MM.1S (cell line): ENCODE data around the gene MXRA5.
"Not testable (repeated sequence)": the region's sequence is repeated elsewhere in the genome, so short reads cannot be mapped to it uniquely, and the experiment has no call there.

ENCODE experiments used
- DNase-seq: peaks from one replicate; pipeline ENCODE4 v3.0.0-alpha.2; 2015
- H2AFZ ChIP-seq: fragments of 300-600 bp; sonication (generic); 2 replicates; pipeline ENCODE4 v1.6.0; 2016; ENCODE audit warnings: antibody characterized with exemption, low read length
- H3F3A ChIP-seq: fragments of 300-600 bp; sonication (generic); 2 replicates; pipeline ENCODE4 v1.6.1; 2016; ENCODE audit warnings: mild to moderate bottlenecking, antibody characterized with exemption, low read length, moderate library complexity, mixed read lengths; ENCODE audit not compliant: insufficient read depth
- H3K27ac ChIP-seq: fragments of 300-600 bp; sonication (generic); 2 replicates; pipeline ENCODE4 v1.5.1; 2016; ENCODE audit warnings: mild to moderate bottlenecking, low read length
- H3K27me3 ChIP-seq: fragments of 300-600 bp; sonication (generic); replicated peaks from 2 replicates; pipeline ENCODE4 v1.6.0; 2016; ENCODE audit warnings: low read length; ENCODE audit not compliant: insufficient read depth
- H3K36me3 ChIP-seq: fragments of 300-600 bp; sonication (generic); replicated peaks from 2 replicates; pipeline ENCODE4 v1.6.1; 2016; ENCODE audit warnings: mild to moderate bottlenecking, low read length, mixed read lengths; ENCODE audit not compliant: insufficient read depth
- H3K4me1 ChIP-seq: fragments of 300-600 bp; sonication (generic); 2 replicates; pipeline ENCODE4 v1.6.1; 2016; ENCODE audit warnings: low read length, mixed read lengths
- H3K4me2 ChIP-seq: fragments of 300-600 bp; sonication (generic); 2 replicates; pipeline ENCODE4 v1.6.0; 2016; ENCODE audit warnings: low read depth, low read length
- H3K4me3 ChIP-seq: fragments of 300-600 bp; sonication (generic); 2 replicates; pipeline ENCODE4 v1.5.1; 2016; ENCODE audit warnings: low read length, mixed read lengths
- H3K79me2 ChIP-seq: fragments of 300-600 bp; sonication (generic); 2 replicates; pipeline ENCODE4 v1.6.1; 2016; ENCODE audit warnings: mixed run types, low read length, mixed read lengths
- H3K9ac ChIP-seq: fragments of 300-600 bp; sonication (generic); 2 replicates; pipeline ENCODE4 v1.6.1; 2016; ENCODE audit warnings: low read length, mixed read lengths
- H3K9me2 ChIP-seq: fragments of 300-600 bp; sonication (generic); replicated peaks from 2 replicates; pipeline ENCODE4 v1.6.1; 2016; ENCODE audit warnings: mild to moderate bottlenecking, low read length, mixed read lengths; ENCODE audit not compliant: insufficient read depth
- H3K9me3 ChIP-seq: fragments of 300-600 bp; sonication (generic); replicated peaks from 2 replicates; pipeline ENCODE4 v1.6.1; 2016; ENCODE audit warnings: mild to moderate bottlenecking, low read length, mixed read lengths; ENCODE audit not compliant: insufficient read depth
- H4K20me1 ChIP-seq: fragments of 300-600 bp; sonication (generic); 2 replicates; pipeline ENCODE4 v1.6.1; 2016; ENCODE audit warnings: mild to moderate bottlenecking, low read length, moderate library complexity, mixed read lengths; ENCODE audit not compliant: insufficient read depth
- CTCF ChIP-seq: fragments of 300-600 bp; sonication (generic); IDR thresholded peaks from 2 replicates; pipeline ENCODE4 v1.5.1; 2016; ENCODE audit warnings: antibody characterized with exemption, low read length, mixed read lengths
- EZH2 ChIP-seq: fragments of 300-600 bp; sonication (generic); optimal IDR thresholded peaks from 2 replicates; pipeline ENCODE3; 2017; ENCODE audit warnings: low read depth, mild to moderate bottlenecking, antibody characterized with exemption, low read length, mixed read lengths
- EZH2phosphoT487 ChIP-seq: fragments of 300-600 bp; sonication (generic); IDR thresholded peaks from 2 replicates; pipeline ENCODE4 v1.6.1; 2018; ENCODE audit warnings: antibody characterized with exemption, low read length

The MXRA5 gene

GRCh38 chrX:3280706-3281105 lies 65.7 kb downstream of the MXRA5 start:
- no peaks in the 10 kb centered on the region for H3K4me1 ChIP-seq
- DNase-seq: no peak
- no peak for TF ChIP-seq EZH2
- no peaks in the 10 kb centered on the region for H3K27me3 ChIP-seq
- no peak overlapping the region for H3K4me2 ChIP-seq
- no peak overlapping the region for H3K4me3 ChIP-seq
- no peaks in the 10 kb centered on the region for H3K79me2 ChIP-seq
- no peaks in the 10 kb centered on the region for H4K20me1 ChIP-seq
- no peaks in the 10 kb centered on the region for H3K9me3 ChIP-seq
- no peaks in the 10 kb centered on the region for H3K9me2 ChIP-seq
- H3K36me3 ChIP-seq: no peaks in the 10 kb centered on the region
- H2AFZ ChIP-seq: no peak overlapping the region
- H3K9ac ChIP-seq: no peak overlapping the region
- no peak overlapping the region for H3K27ac ChIP-seq
- H3F3A ChIP-seq: no peaks in the 10 kb centered on the region

GRCh38 chrX:3273668-3274067 lies 72.8 kb downstream of the MXRA5 start:
- H3K27ac ChIP-seq, H3K79me2 ChIP-seq, H3K36me3 ChIP-seq, H3K4me1 ChIP-seq, DNase-seq, H3K27me3 ChIP-seq, H3K9me3 ChIP-seq, H2AFZ ChIP-seq, H3F3A ChIP-seq, H3K9me2 ChIP-seq, H3K4me2 ChIP-seq, H3K9ac ChIP-seq, H3K4me3 ChIP-seq, H4K20me1 ChIP-seq: not testable (repeated sequence)

GRCh38 chrX:3271834-3272186 lies 74.6 kb downstream of the MXRA5 start:
- H3K27ac ChIP-seq: no peak overlapping the region
- no peaks in the 10 kb centered on the region for H3F3A ChIP-seq
- no peak for DNase-seq
- TF ChIP-seq CTCF (no peak), EZH2 (no peak), EZH2phosphoT487 (no peak)
- no peak overlapping the region for H3K4me3 ChIP-seq
- H3K9ac ChIP-seq: no peak overlapping the region
- no peaks in the 10 kb centered on the region for H3K4me1 ChIP-seq
- no peaks in the 10 kb centered on the region for H4K20me1 ChIP-seq
- no peak overlapping the region for H2AFZ ChIP-seq
- no peaks in the 10 kb centered on the region for H3K79me2 ChIP-seq
- no peaks in the 10 kb centered on the region for H3K9me3 ChIP-seq
- no peaks in the 10 kb centered on the region for H3K36me3 ChIP-seq
- H3K4me2 ChIP-seq: no peak overlapping the region
- H3K9me2 ChIP-seq: no peaks in the 10 kb centered on the region
- no peaks in the 10 kb centered on the region for H3K27me3 ChIP-seq

GRCh38 chrX:3271183-3271833 lies 75.1 kb downstream of the MXRA5 start:
- Histone ChIP-seq H3K27me3 (no peaks in the 10 kb centered on the region), H3K4me2 (no peak overlapping the region), H3K4me3 (no peak overlapping the region), H3K36me3 (no peaks in the 10 kb centered on the region), H3K9me2 (no peaks in the 10 kb centered on the region), H2AFZ (no peak overlapping the region), H3K9ac (no peak overlapping the region), H3K79me2 (no peaks in the 10 kb centered on the region), H3K4me1 (no peaks in the 10 kb centered on the region), H3K27ac (no peak overlapping the region), H4K20me1 (no peaks in the 10 kb centered on the region), H3F3A (no peaks in the 10 kb centered on the region), H3K9me3 (no peaks in the 10 kb centered on the region)
- no peak for TF ChIP-seq CTCF
- TF ChIP-seq EZH2: no peak
- TF ChIP-seq EZH2phosphoT487: no peak
- DNase-seq: no peak
